Measurements from ENCODE around the gene ABHD8. TPM values are rescaled to one million over a fixed set of nuclear protein-coding genes. Genes with fewer than 3 reads are reported as not detected.

ABHD8 gene
- total and polyA plus RNA-seq, 2 of the 13 experiments (the other 11 are each of a cell fraction or from before 2014, with no cell fraction given), result 6.3 to 7.2 TPM

- TF ChIP-seq ZNF639 (CRISPR knock-in tag; conservative IDR thresholded peaks at IDR 0.05) (no peak), NONO (IDR thresholded peaks at IDR 0.05) (no peak), NONO (CRISPR knock-in tag; conservative IDR thresholded peaks at IDR 0.05) (0 out of 2 replicates have a peak, but pooled peaks have one; percentile 33), NR1H2 (CRISPR knock-in tag; IDR thresholded peaks at IDR 0.05; ENCODE audit: borderline replicate concordance, low read depth) (no peak), SAP130 (CRISPR knock-in tag; IDR thresholded peaks at IDR 0.05; ENCODE audit: low read depth) (no peak; the same call in none of the 2 replicates), ZNF142 (CRISPR knock-in tag; IDR thresholded peaks at IDR 0.05) (no peak), ZNF550 (CRISPR knock-in tag; IDR thresholded peaks at IDR 0.05; ENCODE audit: borderline replicate concordance) (no peak), HDAC2 (CRISPR knock-in tag; IDR thresholded peaks at IDR 0.05) (0 out of 2 replicates have a peak, but pooled peaks have one; percentile 3), U2AF2 (IDR thresholded peaks at IDR 0.05; ENCODE audit: low read depth, low read length) (no peak), AGO2 (optimal IDR thresholded peaks at IDR 0.05; ENCODE audit: low read depth, low read length) (no peak), ATM (IDR thresholded peaks at IDR 0.05; ENCODE audit: borderline replicate concordance) (no peak), KLF13 (CRISPR knock-in tag; IDR thresholded peaks at IDR 0.05) (no peak), ZFYVE20 (CRISPR knock-in tag; IDR thresholded peaks at IDR 0.05; ENCODE audit: borderline replicate concordance, low read depth) (no peak), BORCS8-MEF2B (CRISPR knock-in tag; IDR thresholded peaks at IDR 0.05) (no peak), ZNF101 (CRISPR knock-in tag; IDR thresholded peaks at IDR 0.05; ENCODE audit: borderline replicate concordance, low read depth) (no peak), WIZ (CRISPR knock-in tag; IDR thresholded peaks at IDR 0.05) (no peak), MAX (IDR thresholded peaks at IDR 0.05) (peak; percentile 62; the same call in 1 of the 2 replicates)
- TF ChIP-seq, protein P1, sequence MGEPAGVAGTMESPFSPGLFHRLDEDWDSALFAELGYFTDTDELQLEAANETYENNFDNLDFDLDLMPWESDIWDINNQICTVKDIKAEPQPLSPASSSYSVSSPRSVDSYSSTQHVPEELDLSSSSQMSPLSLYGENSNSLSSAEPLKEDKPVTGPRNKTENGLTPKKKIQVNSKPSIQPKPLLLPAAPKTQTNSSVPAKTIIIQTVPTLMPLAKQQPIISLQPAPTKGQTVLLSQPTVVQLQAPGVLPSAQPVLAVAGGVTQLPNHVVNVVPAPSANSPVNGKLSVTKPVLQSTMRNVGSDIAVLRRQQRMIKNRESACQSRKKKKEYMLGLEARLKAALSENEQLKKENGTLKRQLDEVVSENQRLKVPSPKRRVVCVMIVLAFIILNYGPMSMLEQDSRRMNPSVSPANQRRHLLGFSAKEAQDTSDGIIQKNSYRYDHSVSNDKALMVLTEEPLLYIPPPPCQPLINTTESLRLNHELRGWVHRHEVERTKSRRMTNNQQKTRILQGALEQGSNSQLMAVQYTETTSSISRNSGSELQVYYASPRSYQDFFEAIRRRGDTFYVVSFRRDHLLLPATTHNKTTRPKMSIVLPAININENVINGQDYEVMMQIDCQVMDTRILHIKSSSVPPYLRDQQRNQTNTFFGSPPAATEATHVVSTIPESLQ (CRISPR knock-in tag; conservative IDR thresholded peaks at IDR 0.05), result no peak
- TF ChIP-seq, protein P2, sequence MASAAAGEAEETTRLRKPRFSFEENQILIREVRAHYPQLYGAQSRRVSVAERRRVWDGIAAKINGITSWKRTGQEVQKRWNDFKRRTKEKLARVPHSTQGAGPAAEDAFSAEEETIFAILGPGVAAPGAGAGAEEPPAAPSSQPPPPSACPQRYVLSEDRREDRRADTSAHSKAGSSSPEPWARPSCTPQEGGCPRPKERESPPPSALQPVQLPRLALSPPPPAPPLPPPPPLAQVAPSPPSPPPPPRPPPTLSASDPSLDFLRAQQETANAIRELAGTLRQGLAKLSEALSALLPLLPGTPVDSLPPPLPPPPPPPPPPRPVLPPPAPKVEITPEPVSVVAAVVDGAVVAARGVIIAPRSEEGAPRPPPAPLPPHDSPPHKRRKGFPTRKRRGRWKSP (CRISPR knock-in tag; IDR thresholded peaks at IDR 0.05), result 0 out of 2 replicates have a peak, but pooled peaks have one; percentile 10
Observed at GRCh38 chr19:17243211-17243829, 59.9 kb downstream of the ABHD8 start (continued).
